CD4-positive, alpha-beta T cell treated with Interleukin-6 at 100 ng/mL for 8 hours (primary cell): ENCODE results near the gene ELMO1.

Experiments used
- DNase-seq: peaks from one replicate; pipeline ENCODE4 v3.0.0-alpha.2; 2020; ENCODE audit warnings: mixed read lengths, low spot score

Gene ELMO1

GRCh38 chr7:37216156-37216852 lies 232.4 kb downstream of the ELMO1 start:
- no peak for DNase-seq

DNA sequence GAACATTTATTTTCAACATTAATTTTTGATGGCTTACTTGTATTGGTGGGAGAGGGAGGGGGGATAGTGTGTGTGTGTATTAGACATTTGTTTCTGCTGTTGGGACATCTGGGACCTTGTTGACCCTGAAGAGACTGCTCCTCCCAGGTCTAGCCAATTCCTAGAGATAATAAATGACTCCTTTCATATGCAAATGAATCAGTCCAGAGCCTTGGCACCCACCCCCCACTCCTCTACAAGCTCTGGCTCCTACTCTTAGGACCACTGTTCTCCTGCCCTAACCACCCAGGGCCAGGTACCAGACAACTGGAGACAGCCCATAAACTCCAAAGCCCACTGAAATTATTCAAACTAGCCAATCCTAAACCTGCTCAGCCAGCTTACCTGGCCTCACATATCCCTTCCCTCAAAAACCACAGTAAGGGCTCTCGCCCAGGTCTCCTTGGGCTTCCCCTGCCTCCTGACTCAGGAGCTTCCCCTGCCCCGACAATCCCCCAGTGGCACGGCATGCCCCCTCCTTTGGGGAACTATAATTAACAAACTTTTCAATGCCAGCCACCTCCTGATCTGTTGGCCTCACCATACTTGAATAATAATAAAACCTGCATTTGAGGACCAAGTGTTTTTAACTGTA lies 233.3 kb downstream of the ELMO1 start:
- no peak for DNase-seq

- DNase-seq, result no peak
These were observed 236.1 kb downstream of the ELMO1 start for GRCh38 chr7:37212556-37212955.

- DNase-seq, result no peak
These were observed 236.6 kb downstream of the ELMO1 start for GRCh38 chr7:37212051-37212450.

GRCh38 chr7:37211097-37211880 lies 237.4 kb downstream of the ELMO1 start:
- no peak for DNase-seq

DNA sequence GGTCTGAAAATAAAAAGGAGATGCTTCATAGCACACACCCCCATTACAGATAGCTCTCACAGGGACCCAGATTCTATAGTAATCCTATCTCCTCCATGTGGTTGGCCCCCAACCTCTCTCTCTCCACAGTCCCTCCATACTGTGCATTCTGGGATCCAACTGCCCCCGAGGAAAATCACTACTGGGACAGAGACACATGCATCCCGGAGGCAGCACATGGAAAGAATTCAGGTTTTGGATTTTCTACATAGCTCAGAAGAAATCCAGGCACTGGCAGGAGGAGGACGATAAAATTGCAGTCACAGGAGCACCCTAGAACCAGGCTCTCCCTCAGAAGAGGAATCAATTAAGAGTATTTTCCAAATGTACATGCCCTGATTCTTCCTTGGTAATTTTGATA lies 239.5 kb downstream of the ELMO1 start:
- no peak for DNase-seq

- peak; percentile 43 for DNase-seq
These were observed 240.1 kb downstream of the ELMO1 start for GRCh38 chr7:37208528-37208927.

- no peak for DNase-seq
These were observed 242.5 kb downstream of the ELMO1 start for GRCh38 chr7:37206192-37206591.

DNA sequence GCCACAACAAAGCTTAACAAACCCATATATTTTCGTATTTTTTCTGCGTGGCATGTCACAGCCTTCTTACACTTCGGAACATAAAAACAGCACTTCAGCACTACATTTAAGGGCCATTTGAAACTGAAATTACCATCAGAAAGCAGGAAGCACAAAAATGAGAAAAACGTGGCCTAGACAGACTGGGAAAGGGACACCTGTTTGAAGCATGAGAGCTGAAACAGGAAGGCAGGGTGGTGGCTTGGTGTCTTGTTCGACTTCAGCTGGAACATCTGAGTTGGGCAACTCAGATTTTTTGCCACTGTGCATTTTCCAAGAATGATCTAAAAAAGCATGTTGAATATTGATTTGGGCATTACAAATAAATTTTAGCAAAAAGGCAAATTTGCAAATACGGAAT lies 243.2 kb downstream of the ELMO1 start:
- no peak for DNase-seq

GRCh38 chr7:37201876-37202198 lies 246.8 kb downstream of the ELMO1 start:
- no peak for DNase-seq

- DNase-seq, result peak; percentile 26
These were observed 247.4 kb downstream of the ELMO1 start for GRCh38 chr7:37201003-37201875.

DNA sequence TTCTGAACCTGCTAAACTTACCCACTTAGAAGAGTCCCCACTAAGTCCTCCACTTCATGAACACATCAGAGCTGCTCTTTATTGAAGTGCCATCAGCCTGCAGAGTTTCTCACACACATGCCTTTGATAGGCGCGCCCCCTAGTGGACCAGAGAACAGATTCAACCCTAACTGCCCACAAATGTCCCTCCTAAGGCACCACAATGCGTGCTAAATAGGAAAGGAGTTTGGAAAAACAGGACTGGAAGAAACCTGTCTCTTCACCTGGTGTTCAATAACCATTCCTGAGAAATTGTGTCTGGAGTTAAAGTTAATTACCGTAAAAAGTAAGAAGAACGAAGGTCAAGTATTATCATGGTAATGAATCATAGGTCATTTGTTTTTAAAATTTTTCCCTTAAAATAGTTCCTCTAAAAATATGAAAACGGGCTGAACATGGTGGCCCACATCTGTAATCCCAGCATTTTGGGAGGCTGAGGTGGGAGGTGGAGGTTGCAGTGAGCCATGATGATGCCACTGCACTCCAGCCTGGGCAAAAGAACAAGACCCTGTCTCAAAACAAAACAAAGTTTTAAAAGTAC lies 249.7 kb downstream of the ELMO1 start:
- DNase-seq, result peak; percentile 65

- DNase-seq, result no peak
These were observed 250.4 kb downstream of the ELMO1 start for GRCh38 chr7:37198041-37198905.

- no peak for DNase-seq
These were observed 251.6 kb downstream of the ELMO1 start for GRCh38 chr7:37197108-37197507.

DNA sequence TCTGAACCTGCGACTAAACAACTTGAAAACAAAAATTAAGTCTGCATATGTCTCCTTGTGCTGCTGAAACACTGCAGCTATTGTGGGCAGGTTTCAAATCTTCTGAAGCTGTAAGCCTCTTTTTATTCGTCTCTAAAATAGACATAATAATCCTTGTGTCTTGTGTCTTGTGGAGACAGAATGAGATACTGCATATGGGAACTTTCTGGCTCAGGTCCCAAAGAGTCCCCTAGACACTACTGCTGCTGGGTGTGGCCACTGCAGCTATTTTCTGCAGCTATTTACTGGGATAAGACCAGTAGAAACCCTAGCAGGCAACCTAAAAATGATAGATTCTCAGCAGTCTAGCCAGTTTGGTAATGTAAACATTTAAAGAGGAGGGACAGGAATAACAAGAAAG lies 252.0 kb downstream of the ELMO1 start:
- no peak for DNase-seq

DNA sequence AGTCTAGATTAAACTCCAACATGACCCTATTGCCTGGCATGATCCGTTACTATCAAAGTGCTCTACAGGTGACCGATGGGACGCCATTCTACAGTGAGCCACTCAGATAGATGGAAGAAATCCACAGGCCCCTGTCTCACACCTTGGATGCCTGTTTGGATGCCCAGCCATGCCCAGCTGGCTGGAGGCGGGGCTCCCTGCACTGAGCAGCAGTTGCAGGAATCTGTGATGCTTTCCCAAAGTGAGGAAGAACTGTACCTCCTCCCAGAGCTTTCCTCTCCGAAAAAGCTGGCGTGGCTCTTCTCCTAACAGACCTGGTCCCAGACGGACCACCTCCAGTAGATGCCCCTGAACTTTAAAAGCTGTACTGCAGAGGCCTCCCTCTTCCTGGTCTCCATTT lies 253.3 kb downstream of the ELMO1 start:
- no peak for DNase-seq

DNA sequence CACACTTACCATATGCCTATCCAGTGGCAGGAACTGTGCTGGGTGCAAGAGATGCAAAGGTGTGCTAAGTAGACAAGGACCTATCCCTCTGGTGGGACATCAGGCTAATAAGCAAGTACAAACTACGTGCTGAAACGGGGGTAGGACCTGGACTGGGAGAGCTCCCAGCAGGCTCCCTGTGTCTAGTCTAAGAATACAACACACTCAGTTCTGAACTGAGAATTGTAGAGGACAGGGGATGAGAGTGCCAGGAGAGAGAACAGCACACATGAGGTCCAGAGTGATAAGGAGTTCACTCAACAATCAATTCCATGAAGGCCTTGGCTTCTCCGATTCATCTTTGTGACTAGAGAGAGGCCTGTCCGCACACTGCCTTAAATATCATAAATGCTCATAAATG lies 253.7 kb downstream of the ELMO1 start:
- no peak for DNase-seq

DNA sequence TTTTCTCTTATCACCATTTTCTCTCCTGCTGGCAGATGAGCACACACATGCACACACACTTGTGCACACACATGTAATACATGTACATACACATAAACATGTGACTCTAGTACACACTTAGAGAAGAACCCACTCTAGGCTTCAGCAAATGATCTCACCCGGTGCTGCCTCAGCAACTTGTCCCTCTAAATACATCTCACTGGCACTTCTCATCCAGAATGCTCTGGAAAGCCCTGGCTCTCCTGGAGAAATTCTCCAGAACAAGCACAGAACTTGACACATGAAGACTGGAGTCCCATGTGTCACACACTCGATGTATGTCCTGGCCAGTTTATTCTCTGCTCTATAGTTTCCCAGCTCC lies 254.9 kb downstream of the ELMO1 start:
- no peak for DNase-seq

- DNase-seq, result no peak
These were observed 255.4 kb downstream of the ELMO1 start for GRCh38 chr7:37193087-37193774.

DNA sequence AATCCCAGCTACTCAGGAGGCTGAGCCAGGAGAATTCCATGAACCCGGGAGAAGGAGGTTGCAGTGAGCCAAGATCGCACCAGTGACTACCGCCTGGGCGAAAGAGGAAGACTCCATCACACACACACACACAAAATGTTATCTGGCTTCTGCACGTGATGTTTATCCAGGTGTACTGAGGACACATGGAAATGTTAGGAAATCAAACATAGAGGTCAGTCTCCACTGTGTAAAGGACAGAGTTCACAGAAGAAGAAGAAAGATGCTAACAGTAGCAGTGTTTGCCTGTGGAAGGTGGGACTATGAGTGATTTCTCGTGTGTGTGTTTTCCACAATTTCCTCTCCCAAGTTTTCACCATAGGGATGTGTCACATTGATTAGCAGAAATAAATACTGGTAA lies 256.9 kb downstream of the ELMO1 start:
- DNase-seq, result no peak
